DMS153 treated with DMSO at 0.1 percent for 48 hours (cell line): ENCODE results near the gene SNPH.

Source experiments
- DNase-seq: peaks from one replicate; lab custom pipeline; 2025; ENCODE audit not compliant: unreplicated experiment; lab: John Stamatoyannopoulos, UW

Gene SNPH

GRCh38 chr20:1305712-1306111 is 39.6 kb downstream of the SNPH start:
- DNase-seq, result no peak

- DNase-seq, result no peak
Observed at GRCh38 chr20:1306316-1307135, 40.4 kb downstream of the SNPH start.

- DNase-seq, result no peak
Observed at GRCh38 chr20:1307171-1307570, 41.1 kb downstream of the SNPH start.

GRCh38 chr20:1307571-1307971 is 41.5 kb downstream of the SNPH start:
- DNase-seq, result no peak

DNA sequence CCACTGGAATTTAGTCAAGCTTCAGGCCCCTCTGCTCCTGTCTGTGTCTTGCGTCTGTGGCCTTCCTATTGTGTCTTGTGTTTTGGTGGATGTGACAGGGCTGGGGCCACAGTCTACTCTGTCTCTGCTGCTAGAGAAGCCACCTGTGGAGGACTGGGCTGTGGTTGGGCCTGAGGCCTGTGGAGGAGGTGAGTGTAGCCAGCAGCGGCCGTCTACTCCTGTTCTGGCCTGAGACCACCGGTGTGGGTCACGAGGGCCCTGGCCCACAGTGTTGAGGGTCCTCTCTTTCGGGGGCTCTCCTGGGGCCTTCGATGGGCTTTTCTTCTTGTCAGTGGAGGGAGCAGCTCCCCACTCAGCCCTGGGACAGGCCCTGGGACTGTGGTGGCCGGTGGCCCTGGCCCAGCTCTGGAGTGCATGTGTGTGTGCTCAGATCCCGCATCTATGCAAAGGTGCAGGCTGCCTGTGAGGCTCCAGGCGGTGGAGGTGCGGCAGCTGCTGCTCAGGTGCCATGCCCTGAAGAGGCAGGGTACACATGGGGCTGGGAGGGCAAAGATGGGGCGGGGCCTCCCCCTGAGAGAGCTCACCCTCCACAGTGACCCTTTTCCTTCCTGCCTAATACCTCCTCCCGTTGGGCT is 42.1 kb downstream of the SNPH start:
- DNase-seq, result no peak

DNA sequence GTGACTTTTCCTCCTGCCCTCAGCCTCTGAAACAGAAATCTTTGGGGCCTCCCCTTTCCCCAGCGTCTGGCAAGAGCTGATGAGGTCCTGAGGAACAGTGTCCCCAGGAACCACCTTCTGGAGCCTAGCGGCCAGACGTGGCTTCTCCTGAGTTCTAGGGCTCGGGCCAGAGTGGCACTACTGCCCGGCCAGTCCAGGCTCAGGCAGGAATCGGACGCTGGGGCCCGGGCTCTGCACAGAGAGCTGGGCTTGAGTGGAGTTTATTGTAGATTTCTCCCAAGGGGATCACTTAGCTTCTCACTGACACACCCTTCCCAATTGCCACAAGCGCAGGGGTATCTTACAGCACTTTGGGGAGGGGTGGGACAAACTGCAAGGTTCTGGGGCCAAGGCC is 42.6 kb downstream of the SNPH start:
- DNase-seq, result no peak

DNA sequence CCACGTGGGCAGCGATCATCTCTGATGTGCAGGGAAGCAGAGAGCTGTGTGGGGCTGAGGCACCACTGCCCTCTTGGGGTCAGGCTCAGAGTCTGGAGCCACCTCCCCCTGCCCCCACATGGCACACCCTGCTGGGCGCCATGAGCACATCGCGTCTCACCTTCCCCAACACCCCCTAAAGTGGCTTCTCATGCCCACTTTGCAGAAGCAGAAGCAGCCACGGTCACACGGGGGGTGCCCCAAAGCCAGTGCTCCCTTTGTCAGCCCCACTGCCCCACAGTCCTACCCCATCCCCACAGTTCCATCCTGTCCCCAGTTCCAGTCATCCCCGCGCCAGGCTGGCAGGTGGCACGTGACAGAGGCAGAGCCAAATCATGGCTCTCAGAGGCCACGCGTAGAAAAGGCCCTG is 43.3 kb downstream of the SNPH start:
- DNase-seq, result no peak

GRCh38 chr20:1310071-1310470 is 44.0 kb downstream of the SNPH start:
- no peak for DNase-seq

- no peak for DNase-seq
Observed at GRCh38 chr20:1310506-1311190, 44.6 kb downstream of the SNPH start.

GRCh38 chr20:1312308-1312707 is 46.2 kb downstream of the SNPH start:
- DNase-seq, result no peak

GRCh38 chr20:1312904-1313235 is 46.8 kb downstream of the SNPH start:
- DNase-seq, result no peak

DNA sequence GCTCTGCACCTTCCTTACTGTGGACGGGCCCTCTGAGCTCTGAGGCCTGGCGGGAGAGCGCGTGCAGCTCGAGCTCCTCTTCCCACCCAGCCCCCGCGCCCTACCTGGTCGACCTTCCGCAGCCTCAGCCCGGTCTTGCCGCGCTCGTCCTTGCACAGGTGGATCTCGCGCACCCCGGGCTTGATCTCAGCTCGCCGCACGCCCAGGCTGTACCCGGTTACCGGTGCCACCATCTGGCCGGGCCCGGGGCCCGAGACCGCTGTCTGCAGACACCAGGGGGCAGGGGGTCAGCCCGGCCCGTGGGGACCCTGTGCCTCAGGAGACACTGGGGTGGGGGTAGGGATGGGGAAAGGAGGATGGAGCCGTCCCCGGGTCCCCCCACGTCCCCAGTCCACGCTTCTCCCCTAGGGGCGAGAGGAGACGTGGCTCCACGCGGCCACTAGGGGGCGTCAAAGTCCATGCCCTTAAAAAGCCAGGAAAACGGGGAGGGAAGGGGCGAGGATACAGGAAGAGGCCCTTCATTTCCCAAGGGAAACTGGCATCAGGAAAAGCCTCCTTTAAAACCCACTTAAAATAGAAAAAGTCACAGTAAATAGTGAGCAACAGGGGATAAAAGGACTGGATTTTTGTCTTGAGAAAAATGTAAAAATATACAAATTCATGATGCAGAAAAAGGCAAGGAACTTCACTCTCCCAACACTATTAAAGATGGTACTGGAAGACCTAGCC is 47.3 kb downstream of the SNPH start:
- peak; percentile 64 for DNase-seq

DNA sequence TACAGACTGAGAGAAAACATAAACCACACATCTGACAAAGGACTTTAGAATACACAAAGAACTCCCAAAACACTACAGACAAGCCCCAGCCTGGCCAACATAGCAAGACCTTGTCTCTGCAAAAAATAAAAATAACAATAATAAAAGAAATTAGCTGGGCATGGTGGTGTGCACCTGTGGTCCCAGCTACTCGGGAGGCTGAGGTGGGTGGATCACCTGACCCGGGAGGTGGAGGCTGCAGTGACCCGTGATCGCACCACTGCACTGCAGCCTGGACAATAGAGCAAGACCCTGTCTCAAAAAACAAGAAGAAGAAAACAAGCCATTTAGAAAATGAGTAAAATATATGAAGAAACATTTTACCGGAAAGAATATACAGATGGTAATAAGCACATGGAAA is 49.7 kb downstream of the SNPH start:
- no peak for DNase-seq

GRCh38 chr20:1317545-1318255 is 51.6 kb downstream of the SNPH start:
- no peak for DNase-seq

GRCh38 chr20:1319051-1319450 is 53.0 kb downstream of the SNPH start:
- DNase-seq, result no peak

DNA sequence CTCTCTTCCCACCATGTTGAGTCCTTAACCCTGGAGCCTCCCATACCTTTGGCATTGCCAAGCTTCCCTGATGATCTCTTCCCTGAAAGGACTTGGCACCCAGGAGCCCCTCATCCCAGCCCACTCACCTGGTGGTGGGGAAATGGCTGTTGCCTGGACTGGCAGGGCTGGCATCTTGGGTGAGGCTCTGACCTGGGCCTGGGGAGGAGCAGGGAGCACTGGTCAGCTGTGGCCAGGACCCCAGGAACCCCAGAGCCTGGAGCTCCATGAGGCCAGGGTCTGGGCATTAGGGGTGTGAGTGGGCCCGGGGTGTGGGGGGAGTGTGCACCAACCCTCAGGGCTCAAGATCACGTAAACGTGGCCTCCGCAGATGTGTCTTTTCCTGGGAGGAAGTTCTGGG is 53.4 kb downstream of the SNPH start:
- no peak for DNase-seq

DNA sequence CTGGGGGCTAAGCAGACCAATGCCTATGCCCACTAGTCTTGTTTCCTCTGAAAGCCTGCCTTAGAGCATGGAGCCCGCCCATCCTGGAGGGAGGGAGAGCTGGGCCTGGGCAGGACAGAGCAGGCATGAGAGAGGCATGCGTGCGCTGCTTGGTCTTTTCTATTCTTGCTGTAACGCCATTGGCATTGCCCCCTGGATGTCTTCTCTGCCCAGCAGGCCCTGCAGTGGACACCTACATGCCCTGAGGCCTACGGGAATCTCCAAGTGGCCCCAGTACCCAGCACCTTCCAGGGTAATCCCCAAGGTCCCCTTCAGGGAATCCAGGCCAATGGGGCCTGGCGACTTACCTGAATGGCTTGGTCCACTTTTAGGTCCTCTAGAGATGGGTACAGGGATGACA is 53.9 kb downstream of the SNPH start:
- no peak for DNase-seq

GRCh38 chr20:1320902-1321653 is 55.0 kb downstream of the SNPH start:
- DNase-seq, result no peak

DNA sequence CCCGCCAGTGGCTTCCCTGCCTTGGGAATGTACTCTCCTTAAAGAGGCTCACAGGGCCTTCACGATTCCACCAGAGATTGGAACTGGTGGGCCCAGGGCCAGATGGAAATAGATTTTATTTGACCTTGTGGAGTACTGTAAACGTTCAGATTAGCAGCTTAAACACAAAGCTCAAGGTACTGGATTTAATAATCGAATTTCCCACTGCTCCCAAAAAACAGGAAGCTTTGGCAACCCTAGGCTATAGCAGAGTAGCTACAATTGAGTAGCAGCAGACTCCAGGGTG is 55.5 kb downstream of the SNPH start:
- DNase-seq, result no peak

DNA sequence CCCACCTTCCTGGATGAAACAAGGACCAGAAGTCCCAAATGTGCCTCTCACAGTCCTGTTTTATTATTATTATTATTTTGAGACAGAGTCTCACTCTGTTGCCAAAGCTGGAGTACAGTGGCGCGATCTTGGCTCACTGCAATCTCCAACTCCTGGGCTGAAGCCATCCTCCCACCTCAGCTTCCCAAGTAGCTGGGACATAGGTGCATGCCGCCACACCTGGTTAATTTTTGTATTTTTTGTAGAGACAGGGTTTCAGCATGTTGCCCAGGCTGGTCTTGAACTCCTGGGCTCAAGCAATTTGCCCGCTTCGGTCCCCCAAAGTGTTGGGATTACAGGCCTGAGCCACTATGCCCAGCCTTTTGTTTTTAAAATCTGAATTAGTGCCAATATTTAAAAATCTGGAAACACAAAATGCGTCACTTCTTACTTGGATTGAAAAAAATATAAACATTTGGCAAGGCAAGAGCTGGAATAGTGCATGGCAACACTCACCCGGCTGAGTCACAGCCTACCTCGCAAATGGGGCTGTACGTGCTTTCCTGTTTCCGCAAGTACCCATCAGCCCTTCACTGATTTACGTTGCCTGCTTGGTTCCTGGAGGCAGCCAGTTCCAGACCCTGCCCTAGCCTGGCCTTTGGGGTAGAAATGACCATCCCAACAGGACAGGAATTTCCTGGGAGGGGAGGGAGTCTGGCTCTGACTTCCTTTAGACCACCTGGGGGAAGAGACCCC is 56.6 kb downstream of the SNPH start:
- no peak for DNase-seq
